ENCODE measurements around the gene ANKRD17. TPM values are rescaled to one million over a fixed set of nuclear protein-coding genes. Genes with fewer than 3 reads are reported as not detected.
"Not testable (repeated sequence)": the region's sequence is repeated elsewhere in the genome, so short reads cannot be mapped to it uniquely, and the experiment has no call there.

Gene ANKRD17
- total RNA-seq, 4 donors from 2014 or later = 56.2 to 80.2 (median 60.2) TPM

DNA sequence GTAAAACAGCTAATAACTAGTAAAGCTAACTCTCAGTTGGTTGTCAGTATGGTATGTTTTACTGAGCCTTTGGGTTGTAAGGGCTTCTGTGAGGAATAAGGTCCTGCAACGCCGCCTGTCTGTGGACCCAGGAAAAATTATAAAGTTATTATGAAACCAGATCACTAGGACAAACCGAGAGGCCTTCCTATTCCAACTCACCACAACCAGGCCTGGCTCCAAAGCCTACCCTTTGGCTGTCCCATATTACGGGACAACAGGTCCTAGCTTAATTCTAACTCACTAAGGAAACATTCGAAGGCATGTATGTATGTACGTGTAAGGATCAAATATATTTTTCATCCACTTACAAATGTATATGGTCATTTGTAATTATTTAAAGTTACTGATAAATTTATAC is 1.4 kb downstream of the ANKRD17 start:
- TF ChIP-seq, protein P1, sequence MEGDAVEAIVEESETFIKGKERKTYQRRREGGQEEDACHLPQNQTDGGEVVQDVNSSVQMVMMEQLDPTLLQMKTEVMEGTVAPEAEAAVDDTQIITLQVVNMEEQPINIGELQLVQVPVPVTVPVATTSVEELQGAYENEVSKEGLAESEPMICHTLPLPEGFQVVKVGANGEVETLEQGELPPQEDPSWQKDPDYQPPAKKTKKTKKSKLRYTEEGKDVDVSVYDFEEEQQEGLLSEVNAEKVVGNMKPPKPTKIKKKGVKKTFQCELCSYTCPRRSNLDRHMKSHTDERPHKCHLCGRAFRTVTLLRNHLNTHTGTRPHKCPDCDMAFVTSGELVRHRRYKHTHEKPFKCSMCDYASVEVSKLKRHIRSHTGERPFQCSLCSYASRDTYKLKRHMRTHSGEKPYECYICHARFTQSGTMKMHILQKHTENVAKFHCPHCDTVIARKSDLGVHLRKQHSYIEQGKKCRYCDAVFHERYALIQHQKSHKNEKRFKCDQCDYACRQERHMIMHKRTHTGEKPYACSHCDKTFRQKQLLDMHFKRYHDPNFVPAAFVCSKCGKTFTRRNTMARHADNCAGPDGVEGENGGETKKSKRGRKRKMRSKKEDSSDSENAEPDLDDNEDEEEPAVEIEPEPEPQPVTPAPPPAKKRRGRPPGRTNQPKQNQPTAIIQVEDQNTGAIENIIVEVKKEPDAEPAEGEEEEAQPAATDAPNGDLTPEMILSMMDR (IDR thresholded peaks at IDR 0.05) = peak in 1 of 3 donors; percentile 43
- ATAC-seq (ENCODE audit: low FRiP score) (peak; percentile 21), DNase-seq (ENCODE audit: low spot score) (peak; percentile 50)

DNA sequence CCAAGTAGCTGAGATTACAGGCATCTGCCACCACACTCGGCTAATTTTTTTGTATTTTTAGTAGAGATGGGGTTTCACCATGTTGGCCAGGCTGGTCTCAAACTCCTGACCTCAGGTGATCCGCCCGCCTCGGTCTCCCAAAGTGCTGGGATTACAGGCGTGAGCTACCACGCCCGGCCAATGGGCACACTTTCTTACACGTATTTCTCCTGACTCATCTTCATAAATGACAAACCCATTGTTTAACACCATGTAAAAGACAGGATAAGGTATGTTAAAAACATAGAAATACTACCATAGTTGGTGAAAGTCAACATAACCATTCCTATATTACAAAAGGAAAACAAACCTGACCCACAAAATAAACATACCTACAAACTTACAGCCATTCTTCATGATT is 2.8 kb downstream of the ANKRD17 start:
- not testable (repeated sequence) for ATAC-seq (ENCODE audit: low FRiP score); DNase-seq (ENCODE audit: low spot score)

DNA sequence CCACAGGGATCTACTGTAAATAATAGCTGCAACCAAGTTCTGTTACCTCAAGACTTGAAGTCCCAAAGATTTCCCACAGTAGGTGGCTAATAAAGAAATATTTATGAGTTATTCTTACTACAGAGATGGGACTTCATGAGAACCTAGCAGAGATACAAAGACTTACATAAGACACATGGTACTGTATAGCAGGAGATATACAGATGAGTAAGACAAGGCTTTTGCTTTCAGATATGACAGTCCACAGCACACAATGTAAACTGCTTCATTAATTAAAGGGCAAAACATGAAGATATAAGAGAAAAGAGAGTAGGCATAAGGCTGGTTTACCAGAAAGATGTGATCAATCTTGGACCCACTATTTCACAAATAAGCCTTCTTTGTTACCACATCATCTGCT is 6.6 kb downstream of the ANKRD17 start:
- TF ChIP-seq, protein P1 (IDR thresholded peaks at IDR 0.05) = no peak
- DNase-seq (ENCODE audit: low spot score) = no peak
- ATAC-seq (ENCODE audit: low FRiP score) = no peak

DNA sequence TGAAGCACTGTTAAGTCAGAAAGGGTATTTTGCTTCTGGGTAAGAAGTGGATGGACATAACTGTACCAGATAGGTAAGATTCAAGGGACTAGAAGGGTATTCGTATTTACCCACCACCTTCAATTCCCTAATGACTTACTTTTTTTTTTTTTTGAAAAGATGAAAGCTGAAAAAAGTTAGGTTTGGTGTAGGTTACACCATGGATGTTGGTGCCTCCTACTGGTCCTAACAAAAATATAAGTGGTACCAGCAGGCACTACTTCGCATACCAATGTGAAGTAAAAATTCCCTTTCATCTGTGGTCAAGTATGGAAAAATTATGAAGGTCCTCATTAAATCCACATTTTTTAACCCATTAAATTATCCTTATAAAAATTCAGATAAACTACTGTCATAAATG is 7.2 kb downstream of the ANKRD17 start:
- ATAC-seq (ENCODE audit: low FRiP score) (no peak), DNase-seq (ENCODE audit: low spot score) (no peak)
- TF ChIP-seq, protein P1 (IDR thresholded peaks at IDR 0.05) = no peak

DNA sequence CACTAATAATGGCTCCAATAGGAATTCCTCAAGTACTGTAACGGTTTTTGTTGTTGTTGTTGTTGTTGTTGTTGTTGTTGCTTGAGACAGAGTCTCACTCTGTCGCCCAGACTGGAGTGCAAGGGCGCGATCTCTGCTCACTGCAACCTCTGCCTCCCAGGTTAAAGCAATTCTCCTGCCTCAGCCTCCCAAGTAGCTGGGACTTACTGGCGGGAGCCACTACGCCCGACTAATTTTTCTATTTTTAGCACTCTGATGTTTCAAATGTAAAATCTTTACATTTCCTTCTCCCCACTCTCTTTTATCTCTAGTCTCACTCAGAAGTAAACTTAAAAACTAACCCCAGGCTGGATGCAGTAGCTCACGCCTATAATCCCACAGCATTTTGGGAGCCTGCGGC is 8.0 kb downstream of the ANKRD17 start:
- ATAC-seq (ENCODE audit: low FRiP score) (no peak), DNase-seq (ENCODE audit: low spot score) (no peak)
- TF ChIP-seq, protein P1 (IDR thresholded peaks at IDR 0.05) = no peak

DNA sequence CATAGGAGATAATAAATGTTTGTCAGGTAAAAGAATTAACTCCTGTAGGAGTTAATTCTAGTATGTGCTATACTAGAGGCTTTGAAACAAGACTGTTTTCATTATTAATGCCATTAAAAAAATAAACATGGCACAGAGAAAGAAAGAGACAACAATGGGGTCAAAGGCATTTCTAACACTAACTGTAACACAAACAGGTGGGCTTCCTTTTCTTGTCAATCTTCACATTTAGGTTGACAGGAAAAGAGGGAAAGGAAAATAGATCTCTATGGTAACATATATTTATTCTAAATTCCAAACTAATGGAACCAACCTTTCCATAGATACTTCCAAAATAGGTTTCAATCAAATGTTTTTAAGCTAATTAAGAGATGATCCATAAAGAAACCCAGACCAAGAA is 9.8 kb downstream of the ANKRD17 start:
- no peak for ATAC-seq (ENCODE audit: low FRiP score)
- TF ChIP-seq, protein P1 (IDR thresholded peaks at IDR 0.05) = no peak
- DNase-seq (ENCODE audit: low spot score) = no peak

DNA sequence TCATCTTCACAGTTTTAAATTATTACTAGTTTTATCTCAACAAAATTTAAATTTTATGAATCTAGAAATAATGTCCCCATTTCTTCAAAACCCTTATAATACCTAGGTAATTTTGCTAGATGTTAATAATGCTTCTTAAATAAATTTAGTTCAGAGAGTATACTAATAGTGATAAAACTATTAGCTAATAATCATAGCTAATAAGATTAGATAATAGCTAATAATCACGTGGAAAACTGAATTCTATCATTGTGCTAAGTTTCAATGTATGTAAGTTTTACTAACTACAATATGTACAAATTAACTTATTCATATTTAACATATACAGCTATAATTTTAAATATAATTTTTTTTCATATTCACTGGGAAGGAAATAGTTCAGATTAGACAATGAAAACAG is 10.2 kb downstream of the ANKRD17 start:
- DNase-seq (ENCODE audit: low spot score) (no peak), ATAC-seq (ENCODE audit: low FRiP score) (no peak)
- TF ChIP-seq, protein P1 (IDR thresholded peaks at IDR 0.05) = no peak

DNA sequence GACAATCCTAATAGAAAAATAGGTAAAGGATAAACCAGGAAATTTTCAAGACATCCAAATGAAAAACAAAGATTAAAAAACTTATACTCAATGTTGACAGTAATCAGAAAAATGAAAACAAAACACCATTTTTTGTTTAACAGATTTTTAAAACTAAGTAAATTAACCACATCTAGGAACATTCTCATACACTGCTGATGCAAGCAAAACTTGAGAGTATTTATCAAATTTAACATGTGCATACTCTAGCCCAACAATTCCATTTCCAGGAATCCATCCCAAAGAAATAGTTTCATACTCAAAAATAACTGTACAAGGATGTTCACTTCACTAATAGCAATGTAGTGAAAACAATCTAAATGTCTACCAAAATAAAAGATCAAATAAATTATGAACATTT is 11.5 kb downstream of the ANKRD17 start:
- DNase-seq (ENCODE audit: low spot score) = no peak
- ATAC-seq (ENCODE audit: low FRiP score) = no peak
- TF ChIP-seq, protein P1 (IDR thresholded peaks at IDR 0.05) = no peak
